Mammary epithelial cell (primary cell): ENCODE measurements around the gene TCAIM.

Source experiments
- CTCF ChIP-seq, 2 donors: IDR thresholded peaks in 1 of 2; conservative IDR thresholded peaks in 1 of 2; 2 replicates each; pipeline ENCODE4 v1.5.1; 2011 to 2012; ENCODE audit warnings: inconsistent platforms in 2 of 2, low read length in 2 of 2, mild to moderate bottlenecking in 2 of 2, control low read depth in 1 of 2, low read depth in 1 of 2; ENCODE audit not compliant: insufficient read depth in 1 of 2; ENCODE audit errors: extremely low read depth in 1 of 2
- EZH2 ChIP-seq: IDR thresholded peaks from 2 replicates; pipeline ENCODE4 v1.6.1; 2012; ENCODE audit warnings: low read length, inconsistent platforms, borderline replicate concordance

GRCh38 chr3:44454258-44454657, 115.7 kb downstream of the TCAIM start:
- TF ChIP-seq EZH2 (no peak), CTCF (conservative IDR thresholded peaks at IDR 0.05 in 1 of 2, IDR thresholded peaks at IDR 0.05 in 1 of 2; ENCODE audit: extremely low read depth in 1 of 2, insufficient read depth in 1 of 2, low read depth in 1 of 2, low read length in 2 of 2) (no peak)
